GM12892 (cell line): ENCODE data around the gene FRY.

ENCODE experiments used
- POLR2A ChIP-seq: IDR thresholded peaks from 2 replicates; pipeline ENCODE4 v1.6.1; 2011; ENCODE audit warnings: low read depth, low read length, control low read depth
- POLR2AphosphoS5 ChIP-seq: IDR thresholded peaks from 2 replicates; pipeline ENCODE4 v1.6.1; 2011; ENCODE audit warnings: low read depth, low read length, control low read depth

DNA sequence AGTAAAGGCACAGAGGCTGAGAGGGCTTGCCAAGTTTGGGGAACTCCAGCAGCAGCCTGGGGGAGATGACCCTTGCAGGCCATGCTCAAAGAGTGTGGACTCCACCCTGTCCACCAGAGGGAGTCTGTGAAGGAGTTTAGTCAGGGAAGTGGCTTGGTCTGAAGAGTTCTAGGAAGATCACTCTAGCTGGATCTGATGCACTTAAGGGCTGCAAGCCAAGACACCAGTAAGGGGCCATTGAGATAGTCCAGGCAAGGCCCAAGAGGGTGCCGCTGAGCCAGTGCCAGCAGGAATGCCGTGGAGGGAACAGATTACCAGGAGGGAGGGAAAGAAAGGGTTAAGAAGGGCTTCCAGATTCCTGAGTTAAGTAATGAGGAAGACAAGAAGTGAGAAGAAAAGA lies 214.9 kb downstream of the FRY start:
- no peak for TF ChIP-seq POLR2A
- TF ChIP-seq POLR2AphosphoS5, result no peak
